CD4-positive, alpha-beta T cell treated with Interleukin-21 for 1 hour (primary cell): Measurements from ENCODE around the gene CNDP1.

Source experiments
- DNase-seq: peaks from one replicate; pipeline ENCODE4 v3.0.0-alpha.2; 2020

The CNDP1 gene

GRCh38 chr18:74506448-74507084 is 27.7 kb upstream of the CNDP1 start:
- no peak for DNase-seq

DNA sequence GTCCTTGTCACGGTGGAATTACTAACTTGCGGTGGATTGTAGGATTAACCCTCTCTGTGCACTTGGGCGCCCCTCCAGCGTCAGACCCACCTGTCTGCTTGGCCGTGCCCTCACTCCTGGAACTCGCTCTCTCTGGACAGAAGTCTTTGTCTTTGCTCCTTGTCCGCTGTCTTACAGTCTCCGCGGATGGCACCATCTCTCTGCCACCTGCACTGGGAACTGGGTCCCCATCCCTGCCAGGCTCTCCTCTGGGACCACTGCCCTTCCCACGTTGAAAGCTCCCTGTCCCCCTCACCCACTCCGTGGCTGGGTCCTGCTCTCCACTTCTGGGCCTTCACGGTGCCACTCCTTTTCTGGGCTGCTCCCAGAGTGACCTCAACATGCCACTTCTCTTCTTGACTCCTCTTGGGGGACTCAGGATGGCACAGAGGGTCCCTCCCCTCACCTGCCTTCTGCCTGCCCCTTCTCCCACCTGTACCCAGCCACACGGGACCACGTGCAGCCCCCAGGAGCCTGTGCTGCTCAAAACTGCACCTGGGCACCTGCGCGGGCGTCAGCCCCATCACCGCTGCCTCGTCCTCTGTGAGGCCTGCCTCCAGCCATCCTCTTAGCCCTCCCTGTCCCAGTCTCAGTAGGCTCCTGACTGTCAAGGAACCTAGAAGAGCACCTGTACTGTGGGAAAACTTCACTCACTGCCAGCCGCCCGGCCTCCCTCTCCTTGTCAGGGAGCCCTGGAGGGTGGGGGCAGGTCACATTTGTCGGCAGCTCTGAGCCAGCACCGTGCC is 27.0 kb upstream of the CNDP1 start:
- no peak for DNase-seq

- DNase-seq = no peak
Measured at GRCh38 chr18:74507927-74508326, 26.4 kb upstream of the CNDP1 start.

DNA sequence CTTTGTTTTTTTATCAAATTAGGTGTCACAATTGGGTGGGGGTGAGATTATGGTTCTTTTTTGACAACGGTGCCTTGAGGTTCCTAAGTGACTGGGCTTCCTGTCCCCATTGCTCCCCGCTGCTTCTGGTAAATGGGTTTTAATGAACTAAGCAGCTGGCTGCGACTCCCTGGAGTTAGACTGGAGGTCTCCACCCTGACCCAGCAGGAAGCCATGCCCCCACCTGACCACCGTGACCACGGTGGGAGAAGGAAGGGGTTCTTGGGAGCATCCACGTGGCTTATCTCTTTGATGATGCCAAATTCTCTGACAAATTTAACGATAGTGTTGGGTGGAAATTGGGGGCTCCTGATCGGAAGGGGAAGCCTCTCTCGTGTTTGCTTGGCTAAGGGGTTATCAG is 25.9 kb upstream of the CNDP1 start:
- no peak for DNase-seq

DNA sequence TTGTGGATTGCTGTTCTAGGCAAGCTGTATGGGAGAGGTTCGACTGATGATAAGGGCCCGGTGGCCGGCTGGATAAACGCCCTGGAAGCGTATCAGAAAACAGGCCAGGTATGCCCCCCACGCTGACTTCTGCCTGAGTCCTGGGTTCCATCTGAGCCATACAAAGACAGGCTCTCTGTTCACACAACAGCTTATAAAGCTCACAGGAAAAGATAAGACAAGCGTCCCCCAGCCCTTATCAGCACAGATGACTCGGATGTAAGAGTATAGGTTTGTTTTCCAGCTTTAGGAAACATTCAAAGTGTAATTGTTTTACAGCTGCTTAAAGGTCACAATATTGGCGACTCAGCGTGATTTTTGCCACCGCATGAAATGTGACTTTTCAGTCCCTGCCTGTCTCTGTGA is 25.5 kb upstream of the CNDP1 start:
- DNase-seq = no peak

DNA sequence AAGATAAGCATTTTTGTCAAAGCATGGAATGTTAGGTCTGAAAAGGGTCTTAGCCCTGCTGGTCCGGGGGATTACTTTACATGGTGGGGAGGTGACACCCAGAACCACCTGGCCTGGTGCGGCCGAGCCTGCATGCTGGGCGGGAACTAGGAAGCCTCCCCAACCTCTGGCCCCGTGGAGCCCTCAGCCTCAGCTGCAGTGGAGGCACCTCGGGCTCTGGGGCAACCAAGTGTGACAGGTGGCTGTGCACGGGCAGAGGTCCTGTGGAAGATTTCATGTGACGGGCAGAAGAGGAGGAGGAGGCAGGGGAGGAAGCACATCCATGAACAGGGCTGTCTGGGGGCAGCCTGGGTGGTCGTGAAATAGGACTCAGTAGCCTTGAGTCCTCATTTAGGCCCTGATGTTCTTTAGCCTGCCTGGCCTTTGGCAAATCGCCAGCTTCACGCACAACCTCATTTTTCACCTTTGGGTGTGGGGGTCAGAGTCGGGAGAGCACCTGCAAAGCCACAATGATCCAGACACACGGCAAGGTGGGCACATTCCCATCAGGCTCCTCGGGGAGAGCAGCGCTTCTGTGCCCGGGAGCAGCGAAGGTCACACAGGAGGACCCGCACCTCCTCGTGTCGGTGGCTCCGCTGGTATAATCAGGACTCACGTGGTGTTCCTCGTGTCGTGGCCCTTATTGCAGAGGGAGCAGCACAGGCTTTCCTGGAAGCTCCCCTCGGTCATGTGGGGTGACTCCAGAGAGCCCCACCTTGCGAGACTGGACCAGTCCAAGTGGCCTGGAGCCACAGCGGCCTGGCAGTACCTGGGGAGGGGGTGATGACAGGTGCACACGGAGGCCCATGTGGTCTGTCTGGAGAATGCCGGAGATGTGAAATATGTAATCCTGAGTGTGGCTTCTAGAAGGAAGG is 24.2 kb upstream of the CNDP1 start:
- DNase-seq = no peak

GRCh38 chr18:74510770-74511095 is 23.6 kb upstream of the CNDP1 start:
- no peak for DNase-seq

GRCh38 chr18:74511823-74512222 is 22.5 kb upstream of the CNDP1 start:
- DNase-seq = no peak

- DNase-seq = no peak
Measured at GRCh38 chr18:74512321-74513053, 21.8 kb upstream of the CNDP1 start.

GRCh38 chr18:74513149-74513882 is 21.0 kb upstream of the CNDP1 start:
- DNase-seq = no peak

GRCh38 chr18:74513883-74514205 is 20.5 kb upstream of the CNDP1 start:
- no peak for DNase-seq

DNA sequence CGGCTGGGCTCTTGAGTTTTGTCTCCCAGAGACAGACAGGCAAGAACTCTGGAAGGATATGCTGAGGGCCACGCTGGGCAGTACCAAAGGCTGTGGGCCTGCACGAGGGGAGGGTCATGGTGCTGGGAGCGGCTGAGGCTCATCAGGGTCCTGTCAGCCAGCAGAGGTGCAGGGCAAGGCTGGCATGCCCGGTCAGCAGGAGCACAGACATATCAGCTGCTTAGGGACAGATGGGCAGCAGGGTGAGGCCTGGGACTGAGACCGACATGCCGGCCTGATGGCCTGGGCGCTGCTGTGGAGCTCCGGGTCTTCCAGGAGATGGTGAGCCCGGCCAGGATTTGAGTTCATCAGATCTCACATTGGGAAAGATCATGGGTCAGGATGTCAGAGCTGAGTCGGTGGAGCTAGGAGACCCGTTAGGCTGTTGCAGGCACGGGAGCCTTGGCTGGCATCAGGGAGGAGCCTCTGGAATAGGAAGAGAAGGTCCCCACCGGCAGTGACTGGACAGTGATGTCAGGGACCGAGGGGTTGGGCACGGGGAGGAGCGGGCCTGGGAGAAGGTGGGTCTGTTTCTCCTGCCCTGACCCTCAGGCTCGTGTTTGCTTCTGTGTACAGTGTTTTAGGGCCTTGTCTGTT is 19.3 kb upstream of the CNDP1 start:
- DNase-seq = no peak

DNA sequence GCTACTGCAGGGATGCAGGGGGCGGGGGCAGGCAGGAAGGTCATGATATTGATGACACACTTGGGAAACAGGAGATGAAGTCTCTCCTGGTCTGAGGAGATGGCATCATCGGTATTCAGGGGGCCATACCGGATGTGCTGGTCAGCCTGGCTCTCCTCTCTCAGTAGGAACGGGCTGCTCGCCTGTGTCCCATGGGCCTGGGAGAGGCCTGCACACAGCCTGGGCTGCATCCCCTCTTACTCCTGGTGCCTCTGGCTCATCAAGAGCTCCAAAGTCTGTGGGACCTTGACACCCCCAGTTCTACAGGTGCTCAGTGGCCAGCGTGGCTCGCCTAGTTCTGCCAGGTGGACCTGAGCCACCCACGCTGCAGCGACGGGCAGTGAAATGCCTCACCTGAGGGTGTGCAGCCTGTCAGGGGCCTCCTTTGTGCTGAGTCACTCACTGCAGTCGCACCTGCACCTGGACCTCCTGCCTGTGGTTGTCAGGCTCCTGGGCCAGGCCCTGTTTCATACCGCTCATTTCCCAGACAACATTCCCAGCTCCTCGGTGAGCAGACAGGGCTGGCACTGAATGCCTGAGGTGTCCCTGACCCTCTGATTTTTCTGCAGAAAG is 18.6 kb upstream of the CNDP1 start:
- no peak for DNase-seq

DNA sequence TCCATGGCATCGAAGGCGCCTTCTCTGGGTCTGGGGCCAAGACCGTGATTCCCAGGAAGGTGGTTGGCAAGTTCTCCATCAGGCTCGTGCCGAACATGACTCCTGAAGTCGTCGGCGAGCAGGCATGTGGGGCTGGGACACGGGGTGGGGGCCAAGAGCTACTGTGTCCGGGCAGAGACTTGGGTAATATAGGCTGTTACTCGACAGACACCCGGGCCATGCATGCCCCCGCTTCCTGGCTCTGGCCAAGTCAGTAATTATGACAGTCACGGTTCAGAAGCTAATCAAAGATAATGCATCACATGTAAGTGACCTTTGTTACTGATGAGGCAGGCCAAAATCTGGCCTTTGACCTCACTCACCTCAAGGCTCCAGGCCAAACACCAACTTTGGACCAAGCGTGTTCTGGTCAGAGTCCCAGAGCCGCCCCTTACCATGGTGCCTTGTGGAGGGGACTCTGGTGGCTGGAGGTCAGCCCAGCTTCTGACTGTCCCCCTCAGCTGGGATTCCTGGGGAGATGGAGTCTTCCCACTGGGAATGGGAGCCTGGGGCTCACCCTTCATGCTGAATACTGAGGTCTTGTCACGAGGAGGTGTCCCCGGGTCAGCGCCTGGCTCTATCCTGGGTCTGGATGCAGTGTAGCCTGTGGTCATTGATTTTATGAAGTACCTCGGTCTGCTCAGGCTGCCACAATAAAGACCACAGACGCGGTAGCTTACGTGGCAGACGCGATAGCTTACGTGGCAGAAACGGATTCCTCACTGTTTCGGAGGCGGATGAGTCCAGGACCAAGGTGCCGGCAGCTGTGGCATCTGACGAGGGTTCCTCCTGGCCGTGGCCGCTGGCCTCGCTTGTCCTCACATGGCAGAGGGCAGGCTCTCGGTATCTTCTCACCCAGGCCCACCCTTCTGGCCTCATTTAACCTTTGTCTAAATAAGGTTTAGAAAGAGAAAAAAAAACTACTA is 17.7 kb upstream of the CNDP1 start:
- no peak for DNase-seq

DNA sequence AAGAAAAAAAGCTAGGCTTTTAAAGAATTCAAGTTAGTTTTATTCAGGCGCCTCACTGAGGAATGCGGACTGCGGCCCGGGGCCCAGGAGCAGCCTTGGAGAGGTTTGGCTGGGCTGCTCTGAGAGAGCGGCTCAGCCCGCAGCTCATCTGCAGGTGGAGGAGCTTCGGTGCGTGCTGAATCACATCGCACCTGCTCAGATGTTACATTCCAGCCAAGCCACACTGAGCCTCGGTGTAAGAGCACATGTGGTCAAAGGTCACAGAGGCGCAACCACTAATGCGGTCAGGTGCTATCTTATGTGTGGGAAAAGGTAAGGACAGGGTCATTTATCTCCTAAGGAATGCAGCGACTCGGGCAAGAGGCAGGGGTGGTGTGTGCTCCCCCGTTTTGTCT is 17.1 kb upstream of the CNDP1 start:
- no peak for DNase-seq

DNA sequence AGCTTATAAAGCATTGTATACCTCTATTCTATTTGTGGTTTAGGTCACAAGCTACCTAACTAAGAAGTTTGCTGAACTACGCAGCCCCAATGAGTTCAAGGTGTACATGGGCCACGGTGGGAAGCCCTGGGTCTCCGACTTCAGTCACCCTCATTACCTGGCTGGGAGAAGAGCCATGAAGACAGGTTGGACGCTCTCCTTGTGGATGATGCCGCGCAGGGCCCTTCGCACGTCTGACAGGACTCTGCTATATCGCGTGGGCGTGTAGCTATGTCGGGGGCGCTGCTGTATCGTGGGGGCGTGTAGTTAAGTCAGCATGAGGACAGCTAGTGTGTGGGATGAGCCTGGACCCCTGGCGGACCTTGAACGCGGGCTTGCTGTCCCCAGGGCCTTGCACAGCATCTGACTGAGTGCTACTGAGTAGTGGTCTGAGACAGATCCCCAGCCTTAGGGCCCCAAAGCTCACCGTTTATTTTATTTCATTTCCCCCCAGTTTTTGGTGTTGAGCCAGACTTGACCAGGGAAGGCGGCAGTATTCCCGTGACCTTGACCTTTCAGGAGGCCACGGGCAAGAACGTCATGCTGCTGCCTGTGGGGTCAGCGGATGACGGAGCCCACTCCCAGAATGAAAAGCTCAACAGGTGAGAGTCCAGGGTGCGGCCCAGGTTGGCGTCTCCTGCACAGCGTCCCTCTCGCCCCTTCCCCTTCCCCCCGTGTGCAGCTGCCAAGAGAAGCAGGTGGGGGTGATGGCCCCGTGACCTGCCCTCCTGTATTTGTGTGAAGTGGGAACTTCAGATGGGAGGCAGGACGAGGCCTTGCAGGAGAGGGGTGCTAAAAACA is 15.6 kb upstream of the CNDP1 start:
- no peak for DNase-seq

DNA sequence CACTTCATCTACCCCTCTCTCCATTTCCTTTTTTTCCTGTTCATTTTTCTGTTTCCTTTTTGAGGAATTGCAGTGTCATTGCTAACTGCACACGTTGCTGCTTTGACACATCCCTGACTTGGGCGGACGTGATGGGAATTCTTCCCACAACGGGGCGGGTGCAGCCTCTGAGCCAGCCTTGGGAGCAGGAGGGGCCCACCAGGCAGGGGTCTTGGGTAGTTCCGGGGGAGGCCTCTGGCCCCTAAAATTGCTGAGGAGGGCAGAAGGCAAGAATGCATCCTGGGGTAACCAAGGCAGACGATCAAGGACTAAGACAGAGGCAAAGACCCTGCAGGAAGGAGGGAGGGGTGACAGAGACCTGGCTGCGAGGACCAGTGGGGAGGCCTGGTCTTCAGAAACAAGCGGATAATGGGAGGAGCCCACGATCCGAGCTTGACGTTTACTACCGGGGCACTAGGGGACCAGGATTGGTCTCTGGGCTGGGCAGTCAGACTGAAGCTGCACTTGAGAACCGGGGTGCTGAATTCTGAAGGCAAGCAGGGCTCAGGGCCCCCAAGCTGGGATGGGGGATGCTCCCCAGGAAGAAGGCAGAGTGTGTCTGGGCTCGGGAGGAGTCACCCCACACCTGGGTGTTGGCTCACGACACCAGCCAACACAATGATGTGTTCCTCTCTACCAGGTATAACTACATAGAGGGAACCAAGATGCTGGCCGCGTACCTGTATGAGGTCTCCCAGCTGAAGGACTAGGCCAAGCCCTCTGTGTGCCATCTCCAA is 14.8 kb upstream of the CNDP1 start:
- no peak for DNase-seq

GRCh38 chr18:74520096-74520833 is 14.0 kb upstream of the CNDP1 start:
- DNase-seq = no peak
